Measurements from ENCODE around the gene LIPJ.

The LIPJ gene

GRCh38 chr10:88598055-88598454 lies 11.5 kb downstream of the LIPJ start:
- no peak for DNase-seq

GRCh38 chr10:88608052-88608732 lies 21.6 kb downstream of the LIPJ start:
- DNase-seq, result no peak

GRCh38 chr10:88608780-88609179 lies 22.2 kb downstream of the LIPJ start:
- no peak for DNase-seq

DNA sequence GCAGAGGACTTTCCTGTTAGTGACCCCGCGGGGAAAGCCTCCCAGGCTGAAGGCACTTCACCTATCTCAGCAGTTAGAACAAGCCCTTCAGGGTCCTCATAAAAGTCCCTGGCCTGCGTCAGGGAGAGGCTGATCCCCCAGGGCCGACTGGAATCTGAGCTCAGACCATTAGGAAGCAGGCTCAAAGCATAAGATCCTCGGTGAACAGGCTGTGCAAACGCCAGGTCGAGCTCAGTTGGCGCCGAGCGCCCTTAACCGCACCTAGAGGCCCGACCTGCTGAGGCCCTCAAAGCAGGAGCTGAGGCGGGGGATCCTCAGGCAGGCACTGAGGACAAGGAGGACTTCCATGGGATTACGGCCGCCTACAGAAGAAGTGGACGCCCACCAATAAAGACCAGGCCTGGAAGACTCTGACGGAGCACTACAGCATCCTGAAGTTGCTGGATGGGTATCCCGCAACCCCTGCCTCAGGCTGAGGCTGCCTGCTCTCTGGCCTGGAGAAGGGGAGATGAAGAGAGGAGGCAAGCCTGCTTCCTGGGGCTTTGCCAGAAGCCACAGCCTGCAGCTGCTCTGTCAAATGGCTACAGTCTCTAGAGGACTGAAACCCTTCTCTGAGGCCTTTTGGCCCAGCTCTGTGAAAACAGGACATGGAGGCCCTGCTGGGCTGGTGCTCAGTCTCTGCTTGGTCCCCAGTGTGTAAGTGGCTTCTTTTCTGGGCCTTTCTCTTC lies 29.9 kb downstream of the LIPJ start:
- no peak for DNase-seq

DNA sequence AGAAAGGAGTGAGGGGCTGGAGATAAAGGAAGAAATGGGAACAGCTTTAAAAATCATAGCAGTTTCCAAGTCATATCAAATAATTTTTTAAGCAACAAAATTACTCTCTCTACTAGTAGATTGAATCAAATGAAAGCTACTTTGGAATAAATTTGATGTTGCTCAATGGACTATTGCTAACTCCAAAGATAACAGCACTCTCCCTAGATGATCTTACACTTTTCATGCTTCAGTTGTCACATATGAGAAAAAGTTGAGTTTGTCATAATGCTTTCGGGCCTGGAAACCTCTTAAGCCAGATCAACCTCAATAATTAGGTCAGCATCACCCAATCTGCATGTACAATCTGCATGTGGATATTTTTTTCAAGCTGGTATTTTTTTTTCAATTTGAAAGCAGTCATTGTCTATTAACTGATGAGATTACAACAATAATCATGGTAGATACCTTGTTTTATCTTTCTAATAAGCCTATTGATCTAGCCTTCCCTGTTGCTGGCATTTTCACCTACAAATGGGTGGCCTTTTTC lies 31.3 kb downstream of the LIPJ start:
- no peak for DNase-seq

DNA sequence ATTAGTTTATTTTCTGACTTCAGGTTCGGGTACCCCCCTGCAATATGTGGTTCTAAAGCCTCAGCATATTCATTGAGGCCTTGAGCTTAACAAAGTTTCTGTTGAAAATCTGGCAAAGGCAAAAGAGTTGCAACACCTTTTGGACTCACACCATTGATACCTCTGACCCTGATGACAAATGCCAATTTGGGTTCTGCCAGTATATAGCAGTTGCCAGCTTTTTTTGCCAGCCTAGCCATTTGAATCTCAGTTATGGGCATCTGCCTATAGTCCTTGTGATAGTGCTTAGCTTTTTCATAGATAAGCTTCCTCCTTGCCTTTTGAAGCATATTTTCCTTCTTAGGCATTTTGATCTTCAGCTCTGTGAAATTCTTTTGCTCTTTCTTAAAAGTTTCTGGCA lies 31.9 kb downstream of the LIPJ start:
- no peak for DNase-seq

DNA sequence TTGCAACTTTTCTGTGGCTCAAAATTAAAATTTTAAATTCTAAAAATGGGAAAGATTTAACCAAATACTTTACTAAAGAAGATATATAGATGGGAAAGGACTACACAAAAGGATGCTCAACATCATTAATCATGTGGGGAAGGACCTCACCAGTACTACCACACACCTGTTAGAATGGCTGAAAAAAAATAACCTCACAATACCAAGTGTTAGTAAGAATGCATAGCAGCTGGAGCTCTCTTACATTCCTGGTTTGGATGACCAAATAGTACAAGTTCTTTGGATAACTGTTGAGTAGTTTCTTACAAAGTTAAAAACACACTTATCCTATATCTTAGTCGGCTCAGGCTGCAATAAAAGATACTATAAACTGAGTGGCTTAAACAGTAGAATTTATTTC lies 33.9 kb downstream of the LIPJ start:
- DNase-seq, result no peak

DNA sequence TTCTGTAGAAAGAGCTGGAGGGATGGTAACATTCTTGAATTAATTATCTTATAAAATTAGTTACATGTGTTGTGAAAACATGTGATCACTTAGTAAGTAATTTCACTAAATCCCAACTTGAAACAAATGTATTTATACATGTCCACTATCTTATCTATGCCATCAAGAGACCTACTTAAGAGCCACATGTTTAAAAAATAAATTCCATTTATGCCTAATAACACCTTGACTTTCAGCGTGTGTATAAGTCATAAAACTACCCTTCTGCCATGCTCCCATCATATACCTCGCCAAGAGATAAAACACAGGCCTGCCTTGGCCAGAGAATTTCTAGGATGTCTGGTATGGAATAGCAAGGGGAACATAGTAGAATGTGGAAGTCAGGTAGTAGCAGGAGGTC lies 37.3 kb downstream of the LIPJ start:
- no peak for DNase-seq

- DNase-seq, result no peak
These were observed 38.3 kb downstream of the LIPJ start for GRCh38 chr10:88624840-88625239.

DNA sequence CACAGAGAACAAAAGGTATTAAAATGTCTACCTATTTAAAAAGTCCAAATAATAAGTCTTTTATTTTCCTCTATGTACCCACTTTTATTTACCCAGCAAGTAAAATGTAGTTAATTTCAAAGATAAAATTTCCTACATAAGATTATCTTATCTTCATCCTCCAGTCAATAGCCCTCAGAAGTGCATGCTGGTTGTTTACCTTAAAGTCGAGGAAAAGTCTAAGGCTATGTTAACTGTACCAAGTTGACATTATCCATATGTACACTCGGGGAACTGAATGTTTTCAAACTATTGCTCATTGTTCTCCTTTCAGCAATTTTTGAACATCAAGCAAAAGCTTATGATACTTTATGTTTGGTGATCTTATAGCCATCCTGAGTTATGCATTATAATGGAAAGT lies 53.6 kb downstream of the LIPJ start:
- no peak for DNase-seq

- DNase-seq, result no peak
These were observed 55.6 kb downstream of the LIPJ start for GRCh38 chr10:88642209-88642608.

DNA sequence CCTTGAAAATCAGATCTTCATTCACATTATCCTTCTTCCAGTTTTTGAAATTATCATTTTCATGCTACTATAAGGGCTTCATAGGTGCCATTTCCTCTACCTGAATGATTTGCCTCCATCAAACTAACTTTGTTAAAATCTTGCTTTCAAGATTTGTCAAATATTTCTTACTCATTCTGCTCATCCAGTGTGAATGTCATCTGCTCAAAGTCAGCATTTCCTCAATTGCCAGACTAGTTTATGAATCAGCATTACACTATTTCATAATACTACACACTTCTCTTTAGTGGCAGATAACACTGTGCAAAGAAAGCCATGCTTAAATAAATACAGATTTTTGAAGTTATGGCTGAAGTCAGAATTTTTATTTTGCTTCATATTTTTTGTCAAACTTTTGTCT lies 56.4 kb downstream of the LIPJ start:
- no peak for DNase-seq

DNA sequence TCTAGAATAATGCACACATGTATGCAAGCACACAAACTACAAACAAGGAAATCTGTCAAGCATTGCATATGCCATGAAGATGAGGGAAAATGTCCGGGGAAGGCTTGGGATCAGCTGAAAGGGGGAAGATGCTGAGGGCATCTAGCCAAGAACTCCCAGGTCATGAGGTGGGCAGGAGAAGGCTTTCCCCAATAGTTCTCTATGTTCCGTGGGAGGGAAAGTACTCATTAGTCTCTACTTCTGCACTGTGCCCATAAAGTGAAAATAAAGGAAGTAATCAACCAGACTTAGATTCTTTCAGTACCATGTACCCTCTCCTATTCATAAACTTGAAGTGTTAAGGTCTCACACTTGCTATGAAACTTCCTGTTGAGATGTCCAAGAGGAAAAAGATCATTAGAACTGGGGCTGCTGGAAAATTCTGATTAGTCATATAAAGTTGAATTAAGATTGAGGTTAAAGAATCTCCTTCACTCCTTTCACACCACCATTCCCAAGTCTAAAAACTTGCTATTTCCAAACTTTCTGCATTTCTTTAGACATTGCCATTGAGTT lies 60.6 kb downstream of the LIPJ start:
- DNase-seq, result no peak

GRCh38 chr10:88651101-88651551 lies 64.6 kb downstream of the LIPJ start:
- no peak for DNase-seq

- no peak for DNase-seq
These were observed 66.1 kb downstream of the LIPJ start for GRCh38 chr10:88652616-88653015.
